ENCODE measurements around the gene PTPN4.
A peak's percentile ranks its signal among the peaks of the same experiment; 100 is the strongest.

PTPN4 gene

GRCh38 chr2:119759451-119760236, at the start of gene PTPN4:
Gene PTPN4, plus strand, starts transcription at chr2:119759922. Its CDS starts 49,932 bp downstream, at chr2:119809854.
- TF ChIP-seq CTCF (IDR thresholded peaks at IDR 0.05; ENCODE audit: low read depth, low read length, missing control alignments) = no peak
- DNase-seq (ENCODE audit: low read depth) = peak; percentile 96
- H3K4me3 ChIP-seq (ENCODE audit: low read depth, low read length) = peak within 1 kb of the TSS; percentile 84

GRCh38 chr2:119710281-119710680, 49.4 kb upstream of the PTPN4 start:
- TF ChIP-seq CTCF (IDR thresholded peaks at IDR 0.05; ENCODE audit: low read depth, low read length, missing control alignments) = no peak
- H3K4me3 ChIP-seq (ENCODE audit: low read depth, low read length) = no peak overlapping the region
- no peak for DNase-seq (ENCODE audit: low read depth)

- H3K4me3 ChIP-seq (ENCODE audit: low read depth, low read length) = no peak overlapping the region
- TF ChIP-seq CTCF (IDR thresholded peaks at IDR 0.05; ENCODE audit: low read depth, low read length, missing control alignments) = no peak
- DNase-seq (ENCODE audit: low read depth) = no peak
These were observed 48.4 kb upstream of the PTPN4 start for GRCh38 chr2:119711352-119711751.

GRCh38 chr2:119712571-119712970, 47.2 kb upstream of the PTPN4 start:
- DNase-seq (ENCODE audit: low read depth) = no peak
- no peak overlapping the region for H3K4me3 ChIP-seq (ENCODE audit: low read depth, low read length)
- no peak for TF ChIP-seq CTCF (IDR thresholded peaks at IDR 0.05; ENCODE audit: low read depth, low read length, missing control alignments)

- DNase-seq (ENCODE audit: low read depth) = no peak
- H3K4me3 ChIP-seq (ENCODE audit: low read depth, low read length) = no peak overlapping the region
- no peak for TF ChIP-seq CTCF (IDR thresholded peaks at IDR 0.05; ENCODE audit: low read depth, low read length, missing control alignments)
These were observed 45.8 kb upstream of the PTPN4 start for GRCh38 chr2:119713819-119714490.

- no peak for DNase-seq (ENCODE audit: low read depth)
- no peak for TF ChIP-seq CTCF (IDR thresholded peaks at IDR 0.05; ENCODE audit: low read depth, low read length, missing control alignments)
- H3K4me3 ChIP-seq (ENCODE audit: low read depth, low read length) = no peak overlapping the region
These were observed 44.1 kb upstream of the PTPN4 start for GRCh38 chr2:119715409-119716283.
